Ishikawa (cell line): Measurements from ENCODE around the gene TRDN.

Experiments used
- EP300 ChIP-seq: IDR thresholded peaks from 2 replicates; pipeline ENCODE4 v1.6.1; 2012; ENCODE audit warnings: borderline replicate concordance
- FOXM1 ChIP-seq: IDR thresholded peaks from 2 replicates; pipeline ENCODE4 v1.6.1; 2012; ENCODE audit warnings: low read depth, borderline replicate concordance
- ZBTB7A ChIP-seq: IDR thresholded peaks from 2 replicates; pipeline ENCODE4 v1.6.1; 2012; ENCODE audit warnings: low read depth
- TF ChIP-seq, protein P1 (sequence below): IDR thresholded peaks from 2 replicates; pipeline ENCODE4 v1.6.1; 2012

- TF ChIP-seq, protein P1, sequence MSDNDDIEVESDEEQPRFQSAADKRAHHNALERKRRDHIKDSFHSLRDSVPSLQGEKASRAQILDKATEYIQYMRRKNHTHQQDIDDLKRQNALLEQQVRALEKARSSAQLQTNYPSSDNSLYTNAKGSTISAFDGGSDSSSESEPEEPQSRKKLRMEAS = no peak
- no peak for TF ChIP-seq EP300
- no peak for TF ChIP-seq FOXM1
- TF ChIP-seq ZBTB7A = no peak
These were observed 428.7 kb downstream of the TRDN start for GRCh38 chr6:123207967-123208510.
